ENCODE results near the gene AFP.

Gene AFP

GRCh38 chr4:73460913-73461522, 25.0 kb downstream of the AFP start:
- no peak for DNase-seq (ENCODE audit: low read depth)

- DNase-seq (ENCODE audit: low read depth), result no peak
Observed at GRCh38 chr4:73468170-73468569, 32.1 kb downstream of the AFP start.

GRCh38 chr4:73470728-73471127, 34.7 kb downstream of the AFP start:
- no peak for DNase-seq (ENCODE audit: low read depth)

GRCh38 chr4:73477176-73477575, 41.2 kb downstream of the AFP start:
- no peak for DNase-seq (ENCODE audit: low read depth)

GRCh38 chr4:73479323-73479722, 43.3 kb downstream of the AFP start:
- no peak for DNase-seq (ENCODE audit: low read depth)

- no peak for DNase-seq (ENCODE audit: low read depth)
Observed at GRCh38 chr4:73481358-73481757, 45.3 kb downstream of the AFP start, which contains the start of gene AFM. Gene AFM, plus strand, starts transcription at chr4:73481745. Its CDS starts 31 bp downstream, at chr4:73481776.

GRCh38 chr4:73485085-73485484, 49.1 kb downstream of the AFP start:
- DNase-seq (ENCODE audit: low read depth), result no peak

GRCh38 chr4:73485596-73485995, 49.6 kb downstream of the AFP start:
- DNase-seq (ENCODE audit: low read depth), result no peak

- no peak for DNase-seq (ENCODE audit: low read depth)
Observed at GRCh38 chr4:73486497-73486896, 50.5 kb downstream of the AFP start.

GRCh38 chr4:73487233-73487632, 51.2 kb downstream of the AFP start:
- DNase-seq (ENCODE audit: low read depth), result no peak

- DNase-seq (ENCODE audit: low read depth), result no peak
Observed at GRCh38 chr4:73499996-73500765, 64.2 kb downstream of the AFP start.

GRCh38 chr4:73501664-73502265, 65.7 kb downstream of the AFP start:
- DNase-seq (ENCODE audit: low read depth), result no peak

GRCh38 chr4:73505567-73505966, 69.5 kb downstream of the AFP start:
- no peak for DNase-seq (ENCODE audit: low read depth)
